ENCODE results near the gene AMZ2.
"Not testable (repeated sequence)": the region's sequence is repeated elsewhere in the genome, so short reads cannot be mapped to it uniquely, and the experiment has no call there.

Gene AMZ2

GRCh38 chr17:68247445-68248198 lies at the start of gene AMZ2:
Gene AMZ2, plus strand, starts transcription at chr17:68248043. Its CDS starts 2,145 bp downstream, at chr17:68250188.
- DNase-seq, result peak; percentile 76

- DNase-seq, result peak; percentile 2
Observed at GRCh38 chr17:68198931-68199836, 48.7 kb upstream of the AMZ2 start.

- no peak for DNase-seq
Observed at GRCh38 chr17:68199837-68200688, 47.8 kb upstream of the AMZ2 start.

GRCh38 chr17:68200689-68201417 lies 47.0 kb upstream of the AMZ2 start:
- DNase-seq, result peak; percentile 78

- not testable (repeated sequence) for DNase-seq
Observed at GRCh38 chr17:68201418-68201771, 46.4 kb upstream of the AMZ2 start.

- not testable (repeated sequence) for DNase-seq
Observed at GRCh38 chr17:68202321-68202720, 45.5 kb upstream of the AMZ2 start.

- DNase-seq, result no peak
Observed at GRCh38 chr17:68204736-68205135, 43.1 kb upstream of the AMZ2 start.

GRCh38 chr17:68205251-68205807 lies 42.5 kb upstream of the AMZ2 start:
- peak; percentile 39 for DNase-seq

GRCh38 chr17:68205808-68206720 lies 41.8 kb upstream of the AMZ2 start:
- no peak for DNase-seq

GRCh38 chr17:68207651-68208253 lies 40.1 kb upstream of the AMZ2 start:
- no peak for DNase-seq

- not testable (repeated sequence) for DNase-seq
Observed at GRCh38 chr17:68208651-68209050, 39.2 kb upstream of the AMZ2 start.

GRCh38 chr17:68209191-68209900 lies 38.5 kb upstream of the AMZ2 start:
- not testable (repeated sequence) for DNase-seq

- DNase-seq, result no peak
Observed at GRCh38 chr17:68210570-68211315, 37.1 kb upstream of the AMZ2 start.

GRCh38 chr17:68213428-68214411 lies 34.1 kb upstream of the AMZ2 start:
- DNase-seq, result not testable (repeated sequence)

GRCh38 chr17:68215453-68215852 lies 32.4 kb upstream of the AMZ2 start:
- not testable (repeated sequence) for DNase-seq

GRCh38 chr17:68219429-68219828 lies 28.4 kb upstream of the AMZ2 start:
- not testable (repeated sequence) for DNase-seq

- DNase-seq, result not testable (repeated sequence)
Observed at GRCh38 chr17:68220186-68220585, 27.7 kb upstream of the AMZ2 start.

- DNase-seq, result not testable (repeated sequence)
Observed at GRCh38 chr17:68220786-68221185, 27.1 kb upstream of the AMZ2 start.

Measured in NCI-H2029 (cell line).